ENCODE measurements around the gene PPFIA1.

- no peak for TF ChIP-seq CTCF (IDR thresholded peaks at IDR 0.05)
- TF ChIP-seq POLR2A (IDR thresholded peaks at IDR 0.05) = no peak
These were observed 52.2 kb downstream of the PPFIA1 start for GRCh38 chr11:70322666-70323065.

All from right lobe of liver (tissue), 4 donors.